HG02970 (cell line): ENCODE data around the gene HHLA2.
A peak's percentile ranks its signal among the peaks of the same experiment; 100 is the strongest.

Source experiments
- ATAC-seq: cut with Tn5 transposase; IDR thresholded peaks from one replicate; pipeline ENCODE4 v1.9.1; 2021; ENCODE audit warnings: mild to moderate bottlenecking, moderate library complexity, moderate number of reproducible peaks; ENCODE audit not compliant: unreplicated experiment, low FRiP score

HHLA2 gene

GRCh38 chr3:108388136-108389132 lies 92.1 kb downstream of the HHLA2 start:
- ATAC-seq = peak; percentile 56

- ATAC-seq = no peak
Observed at GRCh38 chr3:108389372-108389771, 93.0 kb downstream of the HHLA2 start.

GRCh38 chr3:108391917-108392593 lies 95.7 kb downstream of the HHLA2 start:
- no peak for ATAC-seq

GRCh38 chr3:108393128-108393900 lies 97.0 kb downstream of the HHLA2 start:
- ATAC-seq = no peak

GRCh38 chr3:108394016-108394415 lies 97.7 kb downstream of the HHLA2 start:
- no peak for ATAC-seq

GRCh38 chr3:108394563-108394962 lies 98.2 kb downstream of the HHLA2 start:
- ATAC-seq = no peak

- ATAC-seq = no peak
Observed at GRCh38 chr3:108396336-108396735, 100.0 kb downstream of the HHLA2 start.

- ATAC-seq = no peak
Observed at GRCh38 chr3:108398510-108398909, 102.2 kb downstream of the HHLA2 start.

GRCh38 chr3:108401836-108402235 lies 105.5 kb downstream of the HHLA2 start:
- no peak for ATAC-seq

GRCh38 chr3:108403198-108403597 lies 106.8 kb downstream of the HHLA2 start:
- ATAC-seq = no peak

GRCh38 chr3:108403686-108404345 lies 107.5 kb downstream of the HHLA2 start:
- no peak for ATAC-seq

GRCh38 chr3:108404368-108404767 lies 108.0 kb downstream of the HHLA2 start:
- ATAC-seq = no peak

- no peak for ATAC-seq
Observed at GRCh38 chr3:108406063-108406660, 109.8 kb downstream of the HHLA2 start.

- ATAC-seq = peak; percentile 75
Observed at GRCh38 chr3:108406661-108407206, 110.4 kb downstream of the HHLA2 start.

GRCh38 chr3:108407886-108408285 lies 111.5 kb downstream of the HHLA2 start:
- no peak for ATAC-seq

GRCh38 chr3:108408883-108409799 lies 112.8 kb downstream of the HHLA2 start:
- ATAC-seq = no peak

- no peak for ATAC-seq
Observed at GRCh38 chr3:108409800-108410178, 113.4 kb downstream of the HHLA2 start.

- no peak for ATAC-seq
Observed at GRCh38 chr3:108410531-108410984, 114.2 kb downstream of the HHLA2 start.
